ENCODE data around the gene SLFN5.
"Not testable (repeated sequence)": the region's sequence is repeated elsewhere in the genome, so short reads cannot be mapped to it uniquely, and the experiment has no call there.

SLFN5 gene

DNA sequence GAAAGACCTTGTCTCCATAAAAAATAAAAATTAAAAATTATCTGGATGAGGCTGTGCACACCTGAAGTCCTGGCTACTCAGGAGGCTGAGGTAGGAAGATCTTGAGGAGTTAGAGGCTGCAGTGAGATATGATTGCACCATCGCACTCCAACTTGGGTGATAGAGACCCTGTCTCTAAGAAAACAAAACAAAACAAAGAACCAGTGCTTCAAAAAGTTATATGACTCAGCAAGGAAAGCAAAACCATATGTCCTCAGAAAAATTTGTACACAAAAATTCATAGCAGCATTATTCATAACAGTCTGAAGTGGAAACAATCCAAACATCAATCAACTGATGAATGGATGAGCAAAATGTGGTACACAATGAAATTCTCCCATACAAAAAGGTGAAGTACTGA lies 48.9 kb downstream of the SLFN5 start:
- no peak for DNase-seq (ENCODE audit: low read depth, low spot score)

DNA sequence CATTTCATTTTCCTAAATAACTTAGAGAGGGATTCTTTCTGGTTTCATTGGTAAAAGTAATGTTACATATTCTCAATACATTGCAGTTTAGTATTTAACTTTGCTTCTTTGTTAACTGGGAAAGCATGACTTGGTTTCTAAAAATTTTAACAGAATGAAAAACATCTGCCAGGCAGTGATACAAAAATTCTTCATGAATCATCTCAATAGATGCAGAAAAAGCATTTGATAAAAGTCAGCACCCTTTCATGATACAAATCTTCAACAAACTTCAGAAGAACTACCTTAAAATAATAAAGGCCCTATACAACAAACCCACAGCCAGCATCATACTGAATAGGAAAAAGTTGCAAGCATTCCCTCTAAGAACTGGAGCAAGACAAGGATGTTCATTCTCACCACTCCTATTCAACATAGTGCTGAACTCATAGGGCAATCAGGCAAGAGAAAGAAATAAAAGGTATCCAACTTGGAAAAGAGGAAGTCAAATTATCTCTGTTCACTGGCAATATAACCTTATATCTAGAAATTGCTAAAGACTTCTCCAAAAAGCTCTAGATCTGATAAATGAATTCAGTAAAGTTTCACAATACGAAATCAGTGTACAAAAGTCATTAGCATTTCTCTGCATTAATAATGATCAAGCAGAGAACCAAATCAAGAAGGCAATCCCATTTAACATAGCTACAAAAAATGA lies 50.4 kb downstream of the SLFN5 start:
- DNase-seq (ENCODE audit: low read depth, low spot score) = no peak

DNA sequence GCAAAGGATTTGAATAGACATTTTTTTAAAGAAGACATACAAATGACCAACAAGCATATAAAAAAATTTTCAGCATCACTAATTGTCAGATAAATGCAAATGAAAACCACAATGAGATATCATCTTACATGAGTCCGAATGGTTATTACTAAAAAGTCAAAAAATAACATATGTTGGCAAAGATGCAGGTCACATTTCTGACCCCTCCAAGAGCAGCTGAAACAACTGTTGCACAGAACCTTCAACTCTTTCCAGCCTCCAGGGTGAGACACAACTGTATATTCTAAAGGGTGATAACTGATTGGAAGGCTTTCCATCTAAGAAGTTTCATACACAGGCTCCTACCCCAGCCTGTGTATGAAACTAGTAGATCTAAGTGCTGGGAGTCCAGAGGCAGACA lies 51.9 kb downstream of the SLFN5 start:
- DNase-seq (ENCODE audit: low read depth, low spot score) = no peak

DNA sequence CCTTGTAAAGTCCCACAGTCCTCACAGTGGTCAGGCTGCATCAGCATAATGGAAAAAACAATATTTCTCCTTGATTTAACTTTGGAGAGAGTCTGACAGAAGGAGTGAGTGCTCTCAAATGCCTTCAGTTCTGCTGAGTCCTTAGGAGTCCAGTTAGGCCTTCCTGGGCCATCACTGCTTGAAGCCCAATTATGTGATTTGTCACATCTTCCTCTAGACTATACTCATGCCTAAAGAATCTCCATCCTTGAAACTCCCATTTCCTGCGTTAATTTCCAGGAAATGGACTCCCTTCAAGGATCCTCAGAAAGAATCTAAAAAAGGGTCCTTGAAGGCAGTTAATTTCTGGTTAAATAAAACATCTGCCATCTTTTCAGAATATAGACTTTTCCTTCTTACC lies 52.8 kb downstream of the SLFN5 start:
- DNase-seq (ENCODE audit: low read depth, low spot score) = no peak

DNA sequence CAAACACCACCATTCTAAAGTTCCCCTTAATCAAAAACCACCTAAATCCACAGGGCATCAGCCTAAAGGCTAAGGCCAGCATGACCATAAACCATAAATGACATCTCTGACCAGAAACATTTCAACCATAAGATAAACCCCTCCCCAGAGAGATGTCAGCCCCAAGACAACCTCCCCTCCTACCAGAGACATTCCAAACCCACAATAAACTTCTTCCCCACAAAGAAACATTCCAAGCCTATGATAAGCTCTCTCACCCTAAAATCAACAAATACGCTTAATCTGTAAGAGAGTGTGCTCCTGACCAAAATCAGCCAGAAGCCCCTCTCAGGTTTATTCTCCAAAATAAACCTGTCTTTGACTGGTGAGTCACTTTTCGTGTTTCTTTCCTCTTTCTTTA lies 54.8 kb downstream of the SLFN5 start:
- no peak for DNase-seq (ENCODE audit: low read depth, low spot score)

DNA sequence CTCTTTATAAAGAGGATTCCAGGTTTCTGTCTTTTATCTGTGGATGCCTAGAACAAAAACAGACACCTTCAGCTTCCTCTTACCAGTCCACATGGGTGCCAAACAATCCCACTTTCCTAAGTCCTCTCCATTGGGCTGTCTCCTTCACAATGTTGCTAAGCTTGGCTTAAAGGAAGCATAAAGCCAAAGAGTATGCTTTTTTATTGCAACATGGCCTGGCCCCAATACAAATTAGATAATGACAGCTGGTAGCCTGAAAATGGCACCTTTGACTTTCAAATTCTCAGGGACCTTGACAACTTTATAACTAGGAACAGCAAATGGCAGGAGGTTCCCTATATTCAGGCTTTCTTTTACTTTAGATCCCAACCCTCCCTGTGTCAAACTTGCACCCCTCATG lies 55.8 kb downstream of the SLFN5 start:
- no peak for DNase-seq (ENCODE audit: low read depth, low spot score)

DNA sequence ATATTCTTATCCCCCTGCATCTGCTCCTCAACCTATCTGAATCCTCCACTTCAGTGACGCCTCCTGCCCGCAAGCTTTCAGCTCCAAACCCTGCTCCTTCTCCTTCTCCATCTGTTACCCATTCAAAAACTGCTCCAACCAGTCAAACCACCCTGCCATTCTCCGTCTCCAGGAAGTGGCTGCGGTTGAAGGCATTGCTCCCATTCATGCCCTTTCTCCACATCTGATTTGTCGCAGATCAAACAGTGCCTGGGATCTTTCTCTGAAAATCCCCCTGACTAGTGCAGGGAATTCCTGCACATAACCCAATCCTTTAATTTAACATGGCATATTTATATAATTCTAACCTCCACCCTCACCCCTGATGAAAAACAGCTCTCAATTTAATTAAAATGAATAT lies 56.3 kb downstream of the SLFN5 start:
- no peak for DNase-seq (ENCODE audit: low read depth, low spot score)

DNA sequence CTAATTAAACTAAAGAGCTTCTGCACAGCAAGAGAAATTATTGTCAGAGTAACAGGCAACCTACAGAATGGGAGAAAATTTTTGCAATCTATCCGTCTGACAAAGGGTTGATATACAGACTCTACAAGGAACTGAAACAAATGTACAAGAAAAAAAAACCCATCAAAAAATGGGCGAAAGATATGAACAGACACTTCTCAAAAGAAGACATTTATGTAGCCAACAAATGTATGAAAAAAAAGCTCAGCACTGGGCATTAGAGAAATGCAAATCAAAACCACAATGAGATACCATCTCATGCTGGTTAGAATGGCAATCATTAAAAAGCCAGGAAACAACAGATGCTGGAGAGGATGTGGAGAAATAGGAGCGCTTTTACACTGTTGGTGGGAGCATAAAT lies 66.5 kb downstream of the SLFN5 start:
- not testable (repeated sequence) for DNase-seq (ENCODE audit: low read depth, low spot score)

DNA sequence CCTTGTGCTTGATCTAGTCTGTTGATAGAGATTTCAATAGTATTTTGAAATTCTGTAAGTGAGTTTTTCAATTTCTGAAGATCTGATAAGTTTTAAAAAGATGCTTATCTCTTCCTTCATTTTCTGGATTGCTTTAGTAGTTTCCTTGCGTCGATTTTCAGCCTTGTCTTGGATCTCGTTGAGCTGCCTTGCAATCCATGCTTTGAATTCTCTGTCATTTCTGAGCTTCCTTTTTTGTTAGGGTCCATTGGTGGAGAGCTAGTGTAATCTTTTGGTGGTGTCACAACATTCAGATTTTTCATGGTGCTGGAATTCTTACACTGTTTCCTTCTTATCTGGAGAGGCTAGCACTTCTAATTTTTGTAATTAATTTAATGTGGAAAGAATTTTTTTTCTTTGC lies 69.5 kb downstream of the SLFN5 start:
- no peak for DNase-seq (ENCODE audit: low read depth, low spot score)

DNA sequence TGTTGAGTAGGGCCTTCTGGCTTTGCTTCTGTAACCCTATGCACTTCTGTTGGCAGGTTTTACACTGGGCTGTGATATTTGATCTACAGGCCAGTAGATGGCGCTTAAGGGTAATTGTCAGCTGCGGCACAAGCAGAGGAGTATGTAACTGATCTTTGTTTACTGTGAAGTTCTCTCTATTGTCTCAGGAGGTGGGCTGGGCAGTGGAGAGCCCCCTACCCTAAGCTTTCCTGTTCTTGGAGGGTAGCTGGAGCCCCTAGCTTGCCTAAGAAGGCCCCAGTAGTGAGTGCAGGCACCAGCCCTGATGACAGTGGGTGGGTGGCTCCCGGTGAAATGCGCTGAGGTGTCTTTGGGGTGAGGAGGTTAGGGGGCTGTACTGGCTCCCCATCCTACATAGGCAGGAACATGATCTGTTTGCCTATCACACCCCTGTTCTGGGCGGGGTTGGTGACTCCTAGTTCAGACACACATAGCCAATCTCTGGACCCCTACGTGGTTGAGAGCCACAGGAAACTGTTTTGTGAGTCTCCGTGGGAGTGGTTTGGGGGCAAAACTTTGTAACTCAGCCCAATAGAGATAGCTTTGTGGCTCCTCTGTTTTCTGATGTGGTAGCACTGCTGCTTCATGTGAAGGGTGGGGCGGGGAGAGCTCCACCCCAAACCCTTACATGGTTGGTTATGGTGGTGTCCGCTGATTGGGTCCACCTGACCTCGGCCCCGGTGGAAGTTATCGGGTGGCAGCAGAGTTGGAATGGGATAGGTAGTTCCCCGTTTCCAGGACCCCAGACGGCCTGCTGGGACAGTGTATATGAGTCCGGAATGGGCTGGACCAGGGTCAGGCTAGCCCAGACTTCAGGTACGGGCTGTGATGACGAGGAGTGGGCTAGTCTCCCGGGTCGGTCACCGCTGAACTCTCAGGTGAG lies 70.2 kb downstream of the SLFN5 start:
- peak; percentile 49 for DNase-seq (ENCODE audit: low read depth, low spot score)

DNA sequence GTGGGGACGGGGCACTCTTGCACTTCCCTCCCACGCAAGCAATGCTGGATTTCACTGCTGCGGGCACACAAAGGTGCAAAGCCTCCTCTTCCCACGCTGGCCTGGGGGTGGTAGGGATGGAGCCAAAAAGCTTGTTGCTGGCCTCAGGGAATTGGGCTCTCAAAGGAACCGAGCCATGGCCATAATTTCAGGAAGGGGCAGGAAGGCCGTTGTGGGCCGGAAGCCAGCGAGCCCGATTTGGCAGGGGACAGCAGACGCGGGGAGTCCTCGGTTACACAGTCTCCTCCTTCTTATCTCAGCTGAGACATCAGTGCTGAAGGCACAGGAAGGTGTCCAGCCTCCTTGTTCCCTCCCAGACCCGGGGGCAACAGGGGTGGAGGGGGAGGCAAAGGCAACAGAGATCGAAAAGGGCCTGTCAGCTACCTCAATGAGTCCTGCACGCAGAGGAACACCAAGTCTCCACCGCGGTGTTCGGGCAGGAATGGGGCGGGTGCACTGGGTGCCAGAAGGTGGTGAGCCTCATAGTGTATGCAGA lies 71.1 kb downstream of the SLFN5 start:
- no peak for DNase-seq (ENCODE audit: low read depth, low spot score)

DNA sequence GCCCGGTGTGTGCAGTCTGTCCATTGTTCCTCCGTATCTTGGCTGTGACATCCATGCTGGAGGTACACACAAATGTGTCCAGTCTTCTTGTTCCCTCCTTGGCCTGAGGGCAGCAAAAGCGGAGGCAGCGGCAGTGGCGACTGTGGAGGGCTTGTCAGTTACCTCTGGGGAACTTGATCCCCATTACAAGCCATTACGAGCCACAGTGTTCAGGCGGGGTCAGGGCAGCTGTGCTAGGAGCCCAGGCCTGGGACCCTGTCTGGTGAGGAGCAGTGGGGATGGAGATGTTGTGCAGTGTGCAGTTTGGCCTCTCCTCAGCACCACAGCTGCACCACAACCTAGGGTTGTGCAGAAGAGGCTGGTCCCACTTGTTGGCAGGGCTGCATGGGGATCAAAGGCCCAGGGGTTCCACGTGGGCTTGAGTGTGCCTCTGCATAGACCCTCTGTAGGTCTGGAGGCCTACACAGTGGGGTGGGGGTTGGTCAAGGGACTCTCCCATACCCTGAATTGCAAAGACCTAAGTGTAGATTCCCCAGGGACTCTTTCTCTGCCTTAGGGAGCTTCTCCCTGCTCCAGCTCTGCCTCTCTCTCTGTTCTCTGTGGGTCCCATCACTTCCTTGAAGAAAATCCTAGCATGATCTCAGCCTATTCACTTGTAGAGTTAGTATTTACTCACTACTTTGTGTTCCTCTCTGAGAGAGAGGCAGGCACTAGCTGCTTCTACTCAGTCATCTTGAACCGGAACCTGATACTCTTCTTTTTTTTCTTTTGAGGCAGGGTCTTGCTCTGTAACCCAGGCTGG lies 71.7 kb downstream of the SLFN5 start:
- no peak for DNase-seq (ENCODE audit: low read depth, low spot score)

DNA sequence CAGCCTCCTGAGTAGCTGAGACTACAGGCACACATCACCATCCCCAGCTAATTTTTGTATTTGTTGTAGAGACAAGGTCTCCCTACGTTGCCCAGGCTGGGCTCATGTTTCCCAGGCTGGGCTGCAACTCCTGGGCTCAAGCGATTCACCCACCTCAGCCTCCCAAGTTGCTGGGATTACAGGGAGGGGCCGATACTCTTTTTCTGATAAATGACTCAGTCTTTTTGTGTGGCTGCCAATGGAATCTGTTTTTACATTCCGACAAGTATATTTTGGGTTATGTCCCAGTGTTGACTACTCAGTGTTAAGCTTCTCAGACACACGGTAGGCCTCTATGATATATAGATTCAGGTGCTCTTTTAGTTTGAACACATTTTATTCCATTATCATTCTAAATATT lies 72.4 kb downstream of the SLFN5 start:
- no peak for DNase-seq (ENCODE audit: low read depth, low spot score)

DNA sequence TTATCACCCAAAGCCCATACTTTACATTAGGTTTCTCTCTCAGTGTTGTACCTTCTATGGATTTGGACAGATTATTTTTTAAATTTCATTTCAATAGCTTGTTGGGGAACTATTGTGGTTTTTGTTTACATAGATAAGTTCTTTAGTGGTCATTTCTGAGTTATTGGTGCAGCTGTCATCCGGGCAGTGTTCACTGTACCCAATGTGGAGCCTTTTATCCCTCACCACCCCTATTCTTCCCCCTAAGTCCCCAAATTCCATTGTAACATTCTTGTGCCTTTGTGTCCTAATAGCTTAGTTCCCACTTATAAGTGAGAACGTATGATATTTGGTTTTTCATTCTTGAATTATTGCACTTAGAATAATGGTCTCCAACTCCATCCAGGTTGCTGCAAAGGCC lies 73.1 kb downstream of the SLFN5 start:
- DNase-seq (ENCODE audit: low read depth, low spot score) = no peak

DNA sequence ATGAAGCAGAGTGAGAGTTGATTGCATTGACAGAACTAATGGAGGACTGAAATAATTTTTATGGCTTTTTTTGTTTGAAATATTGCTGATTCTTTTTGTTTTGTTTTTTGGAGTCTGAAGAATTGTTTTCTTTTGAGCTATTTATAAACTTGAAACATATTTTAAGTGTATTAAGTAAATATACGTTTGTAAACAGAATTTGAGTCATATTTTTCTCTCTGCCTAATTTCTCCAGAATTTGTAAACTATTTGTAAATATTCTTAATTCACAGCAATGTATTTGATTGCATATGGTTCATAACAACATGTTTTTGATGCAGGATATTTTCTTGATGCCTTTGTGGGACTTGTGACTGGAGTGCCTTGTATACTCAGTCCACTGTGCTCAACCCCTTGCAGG lies 79.9 kb downstream of the SLFN5 start:
- no peak for DNase-seq (ENCODE audit: low read depth, low spot score)
